ENCODE results near the gene ASF1A.

The ASF1A gene

DNA sequence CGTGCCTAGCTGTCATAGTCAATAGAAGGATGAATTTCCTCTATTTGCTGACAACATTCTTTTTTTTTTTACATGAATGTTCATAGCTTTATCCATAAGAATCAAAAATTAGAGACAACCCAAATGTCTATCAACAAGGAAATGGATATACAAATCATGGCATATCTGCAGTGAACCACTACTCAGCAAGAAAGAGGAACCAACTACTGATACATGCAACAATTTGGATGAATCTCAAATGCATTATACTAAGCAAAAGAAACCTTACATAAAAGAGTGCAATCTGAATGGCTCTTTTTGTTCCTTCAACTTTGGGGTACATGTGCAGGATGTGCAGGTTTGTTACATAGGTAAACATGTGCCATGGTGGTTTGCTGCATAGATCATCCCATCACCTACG, 58.7 kb downstream of the ASF1A start:
- Mint-ChIP-seq H3K27me3 (no peaks in the 10 kb centered on the region), H3K27ac (no peak overlapping the region), H3K4me1 (no peaks in the 10 kb centered on the region), H3K4me3 (no peak overlapping the region), H3K9me3 (peaks cover 5% of the 10 kb centered on the region), H3K36me3 (ENCODE audit: low read depth) (no peaks in the 10 kb centered on the region)
- no peak for ATAC-seq
- no peak for DNase-seq

DNA sequence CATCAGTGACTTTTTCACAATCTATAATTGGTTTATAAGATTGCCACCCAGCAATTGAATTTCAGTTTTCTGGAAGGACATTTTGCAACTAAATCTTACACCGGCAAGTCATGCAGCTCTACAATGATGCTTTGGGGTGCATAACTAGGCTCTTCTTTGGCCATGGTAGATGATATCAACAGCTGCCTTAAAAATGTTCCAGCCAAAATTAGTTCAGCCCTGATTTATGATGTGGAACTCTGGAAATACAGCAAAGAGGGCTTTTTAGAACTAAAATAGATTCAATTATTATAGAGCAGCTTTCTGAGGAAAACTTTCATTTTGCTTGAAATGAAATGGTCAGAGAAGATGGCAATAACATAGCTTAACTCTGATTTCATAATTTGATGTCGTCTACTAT, 59.4 kb downstream of the ASF1A start:
- ATAC-seq (no peak), DNase-seq (no peak)
- no peaks in the 10 kb centered on the region for H3K4me1 Mint-ChIP-seq
- no peak overlapping the region for H3K27ac Mint-ChIP-seq
- no peaks in the 10 kb centered on the region for H3K27me3 Mint-ChIP-seq
- no peaks in the 10 kb centered on the region for H3K36me3 Mint-ChIP-seq (ENCODE audit: low read depth)
- H3K9me3 Mint-ChIP-seq: peaks cover 5% of the 10 kb centered on the region
- H3K4me3 Mint-ChIP-seq: no peak overlapping the region
